Stimulated activated CD4-positive, alpha-beta T cell treated with anti-CD3 and anti-CD28 coated beads, Interleukin-15, amount 100 ng/mL, for 48 hours (primary cell): ENCODE results near the gene WWOX.

Source experiments
- DNase-seq, 2 donors: peaks; one replicate each; pipeline ENCODE4 v3.0.0-alpha.2; 2020; ENCODE audit warnings: low read depth in 2 of 2

WWOX gene

GRCh38 chr16:79096246-79096645 lies 996.8 kb downstream of the WWOX start:
- DNase-seq = no peak

- DNase-seq = no peak
Observed at GRCh38 chr16:79097166-79097565, 997.7 kb downstream of the WWOX start.

GRCh38 chr16:79097771-79098170 lies 998.3 kb downstream of the WWOX start:
- DNase-seq = no peak

GRCh38 chr16:79098907-79099306 lies 999.5 kb downstream of the WWOX start:
- no peak for DNase-seq

DNA sequence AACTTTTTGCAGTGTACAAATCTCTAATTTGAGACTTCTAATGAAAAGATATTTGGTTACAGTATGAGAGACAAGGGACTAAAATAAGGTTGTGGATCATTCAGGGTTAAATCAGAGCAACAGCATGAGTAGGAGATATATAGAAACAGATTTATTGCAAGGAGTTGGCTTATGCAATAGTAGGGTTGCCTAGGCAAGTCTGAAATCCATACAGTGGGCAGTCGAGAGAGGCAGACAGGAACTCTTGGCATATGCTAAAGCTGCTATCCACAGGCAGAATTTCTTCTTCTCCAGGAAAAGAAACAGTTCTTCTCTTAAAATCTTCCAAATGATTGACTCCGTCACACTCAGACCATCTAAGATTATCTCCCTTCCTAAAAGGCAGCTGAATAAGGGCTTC lies 1000.3 kb downstream of the WWOX start:
- DNase-seq = no peak

DNA sequence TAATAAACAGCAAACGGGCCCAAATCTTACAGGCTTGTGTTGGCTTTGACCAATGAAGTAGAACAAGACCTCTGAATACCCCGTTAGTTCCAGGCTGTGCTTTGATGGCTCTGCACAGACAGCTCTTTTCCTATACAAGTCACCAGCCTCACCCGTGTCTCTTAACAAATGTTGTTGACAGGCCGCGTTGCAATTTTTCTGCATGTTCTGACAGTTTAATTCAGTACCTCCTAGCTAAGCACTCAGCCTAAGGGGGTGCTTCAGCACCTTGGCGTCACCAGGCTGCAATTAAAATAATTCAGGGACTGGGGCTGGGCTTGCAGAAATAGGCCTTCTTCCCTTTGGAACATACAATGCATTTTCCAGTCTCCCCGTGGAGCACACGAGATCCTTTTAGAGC lies 1001.0 kb downstream of the WWOX start:
- no peak for DNase-seq

- no peak for DNase-seq
Observed at GRCh38 chr16:79101491-79101890, 1002.0 kb downstream of the WWOX start.

GRCh38 chr16:79104567-79104966 lies 1005.1 kb downstream of the WWOX start:
- DNase-seq = no peak

GRCh38 chr16:79107301-79107700 lies 1007.8 kb downstream of the WWOX start:
- no peak for DNase-seq

- no peak for DNase-seq
Observed at GRCh38 chr16:79109771-79110170, 1010.3 kb downstream of the WWOX start.

DNA sequence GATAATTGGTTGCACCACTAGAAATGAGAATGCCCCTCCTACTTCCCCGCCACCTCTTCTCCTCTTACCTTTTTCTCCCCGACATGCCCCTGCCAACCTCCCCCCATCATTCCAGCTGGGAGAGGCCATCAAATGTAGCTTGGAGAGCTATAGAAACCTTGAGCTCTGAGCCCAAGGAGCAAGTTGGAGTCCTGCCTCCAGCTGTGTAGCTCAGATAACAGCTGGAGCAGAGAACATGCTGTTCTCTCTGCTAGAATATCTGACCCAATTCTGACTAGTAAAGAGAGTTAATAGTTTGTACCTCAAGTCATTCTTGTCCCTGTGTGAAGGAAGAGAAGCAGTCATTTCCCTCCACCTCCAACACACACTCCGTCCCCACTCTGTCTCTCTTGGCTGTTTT lies 1010.8 kb downstream of the WWOX start:
- no peak for DNase-seq

DNA sequence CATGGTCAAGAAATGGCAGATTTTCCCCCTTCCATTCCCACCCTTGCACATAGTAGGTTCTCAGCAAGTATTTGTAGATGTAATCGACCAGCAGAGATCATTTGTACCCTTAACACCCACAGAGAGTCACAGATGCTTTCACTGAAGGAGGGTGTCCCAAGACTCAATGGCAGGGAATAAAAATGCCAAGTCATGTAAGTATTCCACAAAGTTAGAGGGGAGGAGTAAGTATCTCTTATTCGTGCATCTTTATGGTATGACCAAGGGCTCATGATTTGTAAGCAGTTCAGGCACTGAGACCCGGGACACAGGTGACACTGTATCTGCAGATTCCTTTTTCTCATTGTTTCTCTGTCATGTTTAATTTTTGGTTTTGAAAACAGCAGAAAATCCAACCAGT lies 1011.5 kb downstream of the WWOX start:
- no peak for DNase-seq

- DNase-seq = no peak
Observed at GRCh38 chr16:79112462-79112861, 1013.0 kb downstream of the WWOX start.

- DNase-seq = no peak
Observed at GRCh38 chr16:79113826-79114225, 1014.4 kb downstream of the WWOX start.

GRCh38 chr16:79114759-79115158 lies 1015.3 kb downstream of the WWOX start:
- DNase-seq = no peak

- no peak for DNase-seq
Observed at GRCh38 chr16:79121906-79122305, 1022.5 kb downstream of the WWOX start.

DNA sequence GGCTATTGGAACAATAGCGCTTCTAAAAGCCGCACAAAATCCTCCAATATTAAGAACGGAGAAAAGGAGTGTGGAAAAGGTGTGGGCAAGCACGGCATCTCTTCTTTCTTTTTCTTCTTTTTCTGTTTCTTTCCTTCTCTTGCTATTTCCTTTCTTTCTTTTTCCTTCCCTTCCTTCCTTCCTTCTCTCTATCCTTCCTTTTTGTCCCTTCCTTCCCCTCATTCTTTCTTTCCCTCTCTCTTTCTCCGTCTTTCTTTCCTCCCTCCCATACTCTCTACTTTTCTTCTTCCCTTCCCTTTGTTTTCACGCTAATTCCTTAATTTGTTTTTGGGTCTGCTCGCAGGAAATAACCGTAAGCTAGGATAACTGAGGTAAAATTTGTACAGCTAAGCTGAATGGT lies 1022.9 kb downstream of the WWOX start:
- DNase-seq = no peak

- no peak for DNase-seq
Observed at GRCh38 chr16:79124016-79124756, 1024.7 kb downstream of the WWOX start.

DNA sequence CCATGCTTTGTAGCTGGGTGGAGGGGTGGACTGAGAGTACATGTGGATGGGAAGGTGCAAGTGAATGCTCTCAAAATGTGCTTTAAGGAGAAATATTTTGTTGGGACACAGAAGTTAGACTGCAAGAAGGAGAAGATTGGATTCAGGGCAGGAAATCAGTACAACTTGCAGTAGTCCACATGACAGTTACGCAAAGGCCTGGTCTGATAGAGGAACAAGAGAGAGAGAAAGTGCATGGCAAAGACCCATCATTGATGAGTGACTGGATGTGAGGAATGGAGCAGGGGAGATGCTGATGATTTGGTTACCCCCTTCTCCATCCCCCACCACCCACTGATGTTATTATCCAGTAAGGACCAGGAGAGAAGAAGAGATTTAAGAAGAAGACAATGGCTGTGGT lies 1028.3 kb downstream of the WWOX start:
- no peak for DNase-seq

GRCh38 chr16:79128706-79129105 lies 1029.3 kb downstream of the WWOX start:
- no peak for DNase-seq

DNA sequence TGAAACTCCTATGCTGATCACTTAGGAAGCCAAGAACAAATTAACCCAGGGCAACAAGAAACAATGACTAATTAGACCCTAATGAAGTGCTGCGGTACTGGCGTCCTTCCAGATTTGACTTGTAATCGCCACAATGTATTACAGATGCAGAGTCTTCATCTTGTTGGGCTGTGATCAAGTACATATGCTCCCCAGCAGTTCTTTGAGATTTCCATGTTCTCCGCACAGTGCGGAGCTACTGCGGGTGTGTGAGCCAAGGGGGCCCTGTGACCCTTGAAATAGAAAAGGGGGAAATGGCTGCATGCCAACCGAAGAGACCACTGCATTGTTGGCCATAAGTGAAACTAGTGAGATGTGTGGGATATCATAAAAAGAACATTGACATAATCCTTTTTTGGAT lies 1031.2 kb downstream of the WWOX start:
- DNase-seq = no peak

GRCh38 chr16:79131321-79132075 lies 1032.0 kb downstream of the WWOX start:
- DNase-seq = no peak

GRCh38 chr16:79132701-79133100 lies 1033.2 kb downstream of the WWOX start:
- no peak for DNase-seq
